ENCODE measurements around the gene IRAK2.
A peak's percentile ranks its signal among the peaks of the same experiment; 100 is the strongest.

IRAK2 gene

DNA sequence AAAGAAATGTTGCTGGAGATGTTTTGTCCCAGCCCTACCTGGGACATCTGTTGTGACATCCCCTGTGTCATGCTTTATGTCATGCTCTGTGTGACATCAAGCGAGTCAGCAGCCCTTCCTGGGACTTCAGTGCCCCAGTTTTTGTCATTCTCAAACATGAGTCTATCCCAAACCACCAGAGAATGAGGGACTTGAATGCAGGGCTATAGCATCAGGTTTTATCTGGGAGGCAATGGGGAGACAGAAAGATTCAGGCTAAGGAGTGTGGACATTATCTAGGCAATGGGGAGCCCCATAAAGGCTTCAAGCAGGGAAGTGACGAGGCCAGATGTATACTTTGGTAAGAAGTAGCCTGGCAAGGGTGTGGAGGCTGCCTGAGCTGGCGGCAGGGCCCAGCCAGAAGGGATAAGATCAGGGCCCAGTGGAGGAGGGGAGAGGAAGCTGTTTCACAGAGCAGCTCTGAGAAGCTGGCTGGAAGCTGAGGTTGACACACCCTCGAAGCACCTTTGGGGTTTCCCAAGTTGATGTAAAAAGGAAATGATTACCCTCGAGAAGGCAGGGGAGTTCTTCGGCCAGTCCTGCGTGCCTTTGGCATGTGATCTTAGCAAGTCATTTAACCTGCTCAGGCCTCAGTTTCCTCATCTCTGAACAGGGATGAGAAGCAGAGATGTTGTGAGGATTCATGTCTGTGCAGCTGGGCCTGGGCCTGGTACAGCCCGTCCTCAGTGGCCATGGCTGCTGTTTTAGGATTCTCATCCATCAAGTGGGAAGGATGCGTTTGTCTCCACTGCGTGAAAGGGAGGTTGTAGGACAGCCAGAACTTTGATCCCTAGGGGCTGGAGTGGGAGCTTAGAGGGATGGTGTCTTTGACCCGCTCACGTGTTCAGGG is 34.3 kb downstream of the IRAK2 start:
- Histone ChIP-seq H3K36me3 (ENCODE audit: control insufficient read depth in 2 of 2, insufficient read depth in 2 of 2, low read length in 2 of 2) (no peaks in the 10 kb centered on the region), H3K27ac (ENCODE audit: low read depth in 2 of 2, low read length in 2 of 2) (peak overlapping the region; percentile 46 to 52), H3K4me3 (ENCODE audit: low read length in 2 of 2) (peak overlapping the region in 1 of 2 donors; percentile 13), H3K4me1 (ENCODE audit: control insufficient read depth in 2 of 2, insufficient read depth in 2 of 2, low read length in 2 of 2) (peaks cover 31 to 35% of the 10 kb centered on the region in 2 donors), H3K9me3 (ENCODE audit: control insufficient read depth in 2 of 2, low read length in 2 of 2) (no peaks in the 10 kb centered on the region), H3K27me3 (ENCODE audit: control insufficient read depth in 2 of 2, insufficient read depth in 2 of 2, low read length in 2 of 2) (no peaks in the 10 kb centered on the region), H3K9ac (ENCODE audit: low read depth in 1 of 2, low read length in 2 of 2) (peak overlapping the region in 1 of 2 donors; percentile 16)

- Histone ChIP-seq H3K9ac (ENCODE audit: low read depth in 1 of 2, low read length in 2 of 2) (no peak overlapping the region), H3K9me3 (ENCODE audit: control insufficient read depth in 2 of 2, low read length in 2 of 2) (no peaks in the 10 kb centered on the region), H3K4me3 (ENCODE audit: low read length in 2 of 2) (no peak overlapping the region), H3K27me3 (ENCODE audit: control insufficient read depth in 2 of 2, insufficient read depth in 2 of 2, low read length in 2 of 2) (no peaks in the 10 kb centered on the region), H3K27ac (ENCODE audit: low read depth in 2 of 2, low read length in 2 of 2) (no peak overlapping the region), H3K4me1 (ENCODE audit: control insufficient read depth in 2 of 2, insufficient read depth in 2 of 2, low read length in 2 of 2) (peaks cover 4 to 14% of the 10 kb centered on the region in 2 donors), H3K36me3 (ENCODE audit: control insufficient read depth in 2 of 2, insufficient read depth in 2 of 2, low read length in 2 of 2) (no peaks in the 10 kb centered on the region)
Observed at GRCh38 chr3:10204921-10205320, 40.2 kb downstream of the IRAK2 start.

DNA sequence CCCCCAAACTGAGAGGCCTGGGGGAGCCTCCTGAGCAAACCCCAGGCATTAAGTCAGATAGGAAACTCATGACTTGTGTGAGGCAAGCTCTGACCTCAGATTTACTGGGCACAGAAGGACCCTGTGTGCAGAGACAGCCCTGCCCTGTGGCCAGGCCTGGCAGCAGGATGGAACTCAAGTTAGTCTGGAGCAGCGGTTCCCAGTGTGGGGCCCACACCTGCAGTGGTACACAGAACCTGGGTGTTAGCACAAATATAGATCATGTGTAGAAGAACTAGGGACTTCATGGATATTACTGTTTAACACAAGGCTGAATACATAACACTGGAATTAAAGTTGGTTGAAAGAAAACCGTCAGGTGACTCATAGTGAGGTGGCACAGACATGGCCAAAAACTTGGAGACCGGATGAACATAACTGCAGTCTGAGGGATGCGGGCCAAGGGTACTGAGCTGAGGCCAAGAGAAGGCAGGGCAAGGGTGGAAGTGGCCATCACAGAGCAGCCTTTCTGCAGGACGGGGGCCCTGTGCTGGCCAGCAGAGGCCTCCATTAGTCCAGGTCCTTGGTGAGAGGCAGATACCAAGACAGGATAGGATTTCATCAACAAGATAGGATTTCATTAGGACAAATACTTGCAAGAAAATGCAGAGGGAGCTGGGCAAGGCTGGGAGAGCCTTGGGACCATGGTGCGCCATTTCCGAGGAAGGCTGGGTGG is 40.9 kb downstream of the IRAK2 start:
- no peaks in the 10 kb centered on the region for H3K36me3 ChIP-seq (ENCODE audit: control insufficient read depth in 2 of 2, insufficient read depth in 2 of 2, low read length in 2 of 2)
- no peaks in the 10 kb centered on the region for H3K27me3 ChIP-seq (ENCODE audit: control insufficient read depth in 2 of 2, insufficient read depth in 2 of 2, low read length in 2 of 2)
- peaks cover 4 to 14% of the 10 kb centered on the region in 2 donors for H3K4me1 ChIP-seq (ENCODE audit: control insufficient read depth in 2 of 2, insufficient read depth in 2 of 2, low read length in 2 of 2)
- no peaks in the 10 kb centered on the region for H3K9me3 ChIP-seq (ENCODE audit: control insufficient read depth in 2 of 2, low read length in 2 of 2)
- no peak overlapping the region for H3K27ac ChIP-seq (ENCODE audit: low read depth in 2 of 2, low read length in 2 of 2)
- H3K4me3 ChIP-seq (ENCODE audit: low read length in 2 of 2), result no peak overlapping the region
- no peak overlapping the region for H3K9ac ChIP-seq (ENCODE audit: low read depth in 1 of 2, low read length in 2 of 2)

DNA sequence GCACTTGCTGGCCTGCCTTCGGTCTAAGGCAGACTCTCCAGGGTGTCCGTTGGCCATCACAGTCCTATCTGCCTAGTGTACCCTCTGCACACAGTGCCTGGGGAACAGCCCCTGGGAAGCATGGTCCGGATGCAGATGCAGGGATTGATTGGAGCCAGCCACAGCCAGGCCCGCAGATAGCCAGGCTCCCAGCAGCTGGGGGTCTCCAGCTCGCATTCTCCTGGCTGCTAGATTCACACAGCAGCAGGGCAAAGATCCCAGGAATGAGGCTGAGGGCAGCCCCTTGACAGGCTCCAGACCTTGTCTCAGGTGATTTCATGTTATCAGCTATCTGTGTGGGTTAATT is 41.4 kb downstream of the IRAK2 start:
- Histone ChIP-seq H3K9me3 (ENCODE audit: control insufficient read depth in 2 of 2, low read length in 2 of 2) (no peaks in the 10 kb centered on the region), H3K4me1 (ENCODE audit: control insufficient read depth in 2 of 2, insufficient read depth in 2 of 2, low read length in 2 of 2) (peaks cover 4 to 14% of the 10 kb centered on the region in 2 donors), H3K4me3 (ENCODE audit: low read length in 2 of 2) (no peak overlapping the region), H3K27me3 (ENCODE audit: control insufficient read depth in 2 of 2, insufficient read depth in 2 of 2, low read length in 2 of 2) (no peaks in the 10 kb centered on the region), H3K27ac (ENCODE audit: low read depth in 2 of 2, low read length in 2 of 2) (no peak overlapping the region), H3K36me3 (ENCODE audit: control insufficient read depth in 2 of 2, insufficient read depth in 2 of 2, low read length in 2 of 2) (no peaks in the 10 kb centered on the region), H3K9ac (ENCODE audit: low read depth in 1 of 2, low read length in 2 of 2) (no peak overlapping the region)

GRCh38 chr3:10213156-10213792 is 48.6 kb downstream of the IRAK2 start:
- no peak overlapping the region for H3K27ac ChIP-seq (ENCODE audit: low read depth in 2 of 2, low read length in 2 of 2)
- H3K4me3 ChIP-seq (ENCODE audit: low read length in 2 of 2), result no peak overlapping the region
- no peaks in the 10 kb centered on the region for H3K9me3 ChIP-seq (ENCODE audit: control insufficient read depth in 2 of 2, low read length in 2 of 2)
- no peaks in the 10 kb centered on the region for H3K4me1 ChIP-seq (ENCODE audit: control insufficient read depth in 2 of 2, insufficient read depth in 2 of 2, low read length in 2 of 2)
- H3K36me3 ChIP-seq (ENCODE audit: control insufficient read depth in 2 of 2, insufficient read depth in 2 of 2, low read length in 2 of 2), result peaks cover 2 to 4% of the 10 kb centered on the region in 2 donors
- no peaks in the 10 kb centered on the region for H3K27me3 ChIP-seq (ENCODE audit: control insufficient read depth in 2 of 2, insufficient read depth in 2 of 2, low read length in 2 of 2)
- H3K9ac ChIP-seq (ENCODE audit: low read depth in 1 of 2, low read length in 2 of 2), result no peak overlapping the region

DNA sequence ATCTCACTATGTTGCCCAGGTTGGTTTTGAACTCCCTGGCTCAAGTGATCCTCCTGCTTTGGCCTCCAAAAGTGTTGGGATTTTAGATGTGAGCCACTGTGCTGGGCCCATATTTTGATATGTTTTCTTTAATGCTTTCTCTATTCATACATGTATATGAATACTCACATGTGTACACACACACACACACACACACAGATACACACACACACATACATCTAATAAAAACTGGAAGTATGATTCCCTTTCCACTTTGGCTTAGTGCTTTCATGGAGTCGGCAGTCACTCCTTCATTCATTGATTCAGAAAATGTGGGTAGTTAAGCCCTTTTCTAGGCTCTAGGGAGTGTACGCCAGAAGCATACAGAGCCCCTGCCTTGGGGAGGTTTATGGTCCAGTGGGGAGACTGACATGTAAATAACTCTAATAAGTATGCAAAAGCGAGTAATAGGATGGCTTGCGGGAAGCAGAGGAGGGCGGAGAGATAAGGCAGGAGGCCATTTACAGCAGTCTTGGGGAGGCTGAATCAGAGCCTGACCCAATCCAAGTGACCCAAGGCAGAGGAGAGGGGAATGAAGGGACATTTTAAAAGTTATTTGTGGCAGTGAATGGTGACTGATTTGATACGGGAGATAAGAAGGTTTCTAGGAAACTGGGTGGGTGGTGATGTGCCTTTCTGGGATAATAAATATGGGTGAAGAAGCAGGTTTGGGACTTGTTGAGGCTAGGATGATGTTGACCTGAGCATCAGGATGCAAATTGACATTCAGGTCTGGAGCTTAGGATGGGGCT is 51.1 kb downstream of the IRAK2 start:
- H3K27me3 ChIP-seq (ENCODE audit: control insufficient read depth in 2 of 2, insufficient read depth in 2 of 2, low read length in 2 of 2), result no peaks in the 10 kb centered on the region
- H3K4me3 ChIP-seq (ENCODE audit: low read length in 2 of 2), result no peak overlapping the region
- H3K27ac ChIP-seq (ENCODE audit: low read depth in 2 of 2, low read length in 2 of 2), result no peak overlapping the region
- H3K9ac ChIP-seq (ENCODE audit: low read depth in 1 of 2, low read length in 2 of 2), result no peak overlapping the region
- H3K9me3 ChIP-seq (ENCODE audit: control insufficient read depth in 2 of 2, low read length in 2 of 2), result no peaks in the 10 kb centered on the region
- no peaks in the 10 kb centered on the region for H3K4me1 ChIP-seq (ENCODE audit: control insufficient read depth in 2 of 2, insufficient read depth in 2 of 2, low read length in 2 of 2)
- peaks cover 2 to 4% of the 10 kb centered on the region in 2 donors for H3K36me3 ChIP-seq (ENCODE audit: control insufficient read depth in 2 of 2, insufficient read depth in 2 of 2, low read length in 2 of 2)

DNA sequence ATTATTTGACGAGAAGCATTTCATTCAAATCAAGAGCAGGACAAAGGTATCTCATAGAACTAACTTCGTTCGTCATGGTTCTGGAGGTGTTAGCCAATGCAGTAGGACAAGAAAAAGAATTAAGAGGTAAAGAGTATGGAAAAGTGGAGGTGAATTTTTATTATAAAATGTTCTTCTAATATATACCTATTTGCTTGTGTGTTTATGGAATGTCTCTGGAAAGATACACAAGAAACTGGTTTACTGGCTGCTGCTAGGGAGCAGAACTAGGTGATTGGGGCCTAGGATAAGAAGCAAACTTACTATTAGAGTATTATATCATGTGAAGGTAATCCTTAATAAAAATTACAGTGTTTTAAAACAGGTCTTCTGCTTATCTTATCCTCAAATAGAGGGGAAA is 52.6 kb downstream of the IRAK2 start:
- Histone ChIP-seq H3K4me3 (ENCODE audit: low read length in 2 of 2) (no peak overlapping the region), H3K27ac (ENCODE audit: low read depth in 2 of 2, low read length in 2 of 2) (no peak overlapping the region), H3K9ac (ENCODE audit: low read depth in 1 of 2, low read length in 2 of 2) (no peak overlapping the region), H3K27me3 (ENCODE audit: control insufficient read depth in 2 of 2, insufficient read depth in 2 of 2, low read length in 2 of 2) (no peaks in the 10 kb centered on the region), H3K9me3 (ENCODE audit: control insufficient read depth in 2 of 2, low read length in 2 of 2) (no peaks in the 10 kb centered on the region), H3K36me3 (ENCODE audit: control insufficient read depth in 2 of 2, insufficient read depth in 2 of 2, low read length in 2 of 2) (peaks cover 2 to 4% of the 10 kb centered on the region in 2 donors), H3K4me1 (ENCODE audit: control insufficient read depth in 2 of 2, insufficient read depth in 2 of 2, low read length in 2 of 2) (no peaks in the 10 kb centered on the region)

- Histone ChIP-seq H3K4me1 (ENCODE audit: control insufficient read depth in 2 of 2, insufficient read depth in 2 of 2, low read length in 2 of 2) (peaks cover 5 to 9% of the 10 kb centered on the region in 2 donors), H3K9me3 (ENCODE audit: control insufficient read depth in 2 of 2, low read length in 2 of 2) (no peaks in the 10 kb centered on the region), H3K27me3 (ENCODE audit: control insufficient read depth in 2 of 2, insufficient read depth in 2 of 2, low read length in 2 of 2) (no peaks in the 10 kb centered on the region), H3K27ac (ENCODE audit: low read depth in 2 of 2, low read length in 2 of 2) (no peak overlapping the region), H3K9ac (ENCODE audit: low read depth in 1 of 2, low read length in 2 of 2) (no peak overlapping the region), H3K4me3 (ENCODE audit: low read length in 2 of 2) (no peak overlapping the region), H3K36me3 (ENCODE audit: control insufficient read depth in 2 of 2, insufficient read depth in 2 of 2, low read length in 2 of 2) (peaks cover 2 to 4% of the 10 kb centered on the region in 2 donors)
Observed at GRCh38 chr3:10219737-10220136, 55.0 kb downstream of the IRAK2 start.

- Histone ChIP-seq H3K9ac (ENCODE audit: low read depth in 1 of 2, low read length in 2 of 2) (no peak overlapping the region), H3K36me3 (ENCODE audit: control insufficient read depth in 2 of 2, insufficient read depth in 2 of 2, low read length in 2 of 2) (no peaks in the 10 kb centered on the region), H3K27ac (ENCODE audit: low read depth in 2 of 2, low read length in 2 of 2) (peak overlapping the region; percentile 5 to 49), H3K27me3 (ENCODE audit: control insufficient read depth in 2 of 2, insufficient read depth in 2 of 2, low read length in 2 of 2) (no peaks in the 10 kb centered on the region), H3K4me3 (ENCODE audit: low read length in 2 of 2) (no peak overlapping the region), H3K9me3 (ENCODE audit: control insufficient read depth in 2 of 2, low read length in 2 of 2) (no peaks in the 10 kb centered on the region), H3K4me1 (ENCODE audit: control insufficient read depth in 2 of 2, insufficient read depth in 2 of 2, low read length in 2 of 2) (peaks cover 5 to 10% of the 10 kb centered on the region in 2 donors)
Observed at GRCh38 chr3:10223676-10224639, 59.2 kb downstream of the IRAK2 start.
